Liver (tissue), 9 donors: ENCODE data around the gene LHPP. TPM values are rescaled to one million over a fixed set of nuclear protein-coding genes. Genes with fewer than 3 reads are reported as not detected.

Experiments used
- DNase-seq: peaks from one replicate; pipeline ENCODE4 v3.0.0-alpha.2; 2017; ENCODE audit warnings: low spot score
- H3K27ac ChIP-seq, 2 donors: one replicate each; pipeline ENCODE4 v1.7.0; 2013; ENCODE audit warnings: inconsistent platforms in 2 of 2, low read length in 2 of 2, control low read depth in 1 of 2, low read depth in 1 of 2, mild to moderate bottlenecking in 1 of 2
- H3K27me3 ChIP-seq, 4 donors: one replicate each; pipeline versions ENCODE4 v1.6.1 to v1.7.0; 2013; ENCODE audit warnings: low read length in 3 of 4, inconsistent platforms in 1 of 4, mild to moderate bottlenecking in 1 of 4, moderate library complexity in 1 of 4; ENCODE audit not compliant: control insufficient read depth in 4 of 4, insufficient read depth in 4 of 4
- H3K36me3 ChIP-seq, 4 donors: one replicate each; pipeline versions ENCODE4 v1.6.1 to v1.7.0; 2013; ENCODE audit warnings: low read length in 3 of 4, mild to moderate bottlenecking in 3 of 4, low read depth in 1 of 4, moderate library complexity in 1 of 4; ENCODE audit not compliant: control insufficient read depth in 4 of 4, insufficient read depth in 3 of 4
- H3K4me1 ChIP-seq, 4 donors: one replicate each; pipeline versions ENCODE4 v1.6.1 to v1.7.0; 2013; ENCODE audit warnings: low read length in 3 of 4, mild to moderate bottlenecking in 3 of 4, moderate library complexity in 1 of 4; ENCODE audit not compliant: control insufficient read depth in 4 of 4, insufficient read depth in 4 of 4
- H3K4me3 ChIP-seq, 3 donors: one replicate each; pipeline versions ENCODE4 v1.6.1 to v1.7.0; 2013; ENCODE audit warnings: low read length in 3 of 3, control low read depth in 1 of 3, low read depth in 1 of 3, mild to moderate bottlenecking in 1 of 3
- H3K9ac ChIP-seq, 2 donors: one replicate each; pipeline ENCODE4 v1.7.0; 2013; ENCODE audit warnings: low read length in 2 of 2, mild to moderate bottlenecking in 2 of 2, moderate library complexity in 2 of 2, control low read depth in 1 of 2, low read depth in 1 of 2
- H3K9me3 ChIP-seq, 4 donors: one replicate each; pipeline versions ENCODE4 v1.6.1 to v1.7.0; 2013; ENCODE audit warnings: low read length in 3 of 4; ENCODE audit not compliant: control insufficient read depth in 4 of 4
- ATF3 ChIP-seq: IDR thresholded peaks from 2 replicates; pipeline ENCODE4 v1.6.1; 2016; ENCODE audit warnings: antibody characterized with exemption
- CTCF ChIP-seq: fragments of 150-350 bp; IDR thresholded peaks from 2 replicates; pipeline ENCODE4 v1.5.1; 2017; ENCODE audit warnings: improper control_type of control experiment, low read depth, low read length; ENCODE audit not compliant: missing input control
- EGR1 ChIP-seq, 2 donors: IDR thresholded peaks; 2 replicates each; pipeline ENCODE4 v1.6.1; 2016 to 2018; ENCODE audit warnings: antibody characterized with exemption in 2 of 2, low read depth in 2 of 2
- FOXA1 ChIP-seq: IDR thresholded peaks from 2 replicates; pipeline ENCODE4 v1.6.1; 2016; ENCODE audit warnings: antibody characterized with exemption
- FOXA2 ChIP-seq: IDR thresholded peaks from 2 replicates; pipeline ENCODE4 v1.6.1; 2016; ENCODE audit warnings: antibody characterized with exemption
- GABPA ChIP-seq, 2 donors: IDR thresholded peaks in 1 of 2; conservative IDR thresholded peaks in 1 of 2; 2 replicates each; pipeline ENCODE4 v1.6.1; 2016; ENCODE audit warnings: antibody characterized with exemption in 2 of 2, mild to moderate bottlenecking in 1 of 2, moderate library complexity in 1 of 2
- HNF4A ChIP-seq, 2 donors: conservative IDR thresholded peaks; 2 replicates each; pipeline ENCODE4 v1.6.1; 2016; ENCODE audit warnings: antibody characterized with exemption in 2 of 2, mild to moderate bottlenecking in 2 of 2
- HNF4G ChIP-seq: IDR thresholded peaks from 2 replicates; pipeline ENCODE4 v1.6.1; 2016; ENCODE audit warnings: antibody characterized with exemption
- JUND ChIP-seq, 2 donors: IDR thresholded peaks; 2 replicates each; pipeline ENCODE4 v1.6.1; 2016; ENCODE audit warnings: antibody characterized with exemption in 2 of 2
- MAX ChIP-seq: IDR thresholded peaks from 2 replicates; pipeline ENCODE4 v1.6.1; 2016; ENCODE audit warnings: antibody characterized with exemption
- NR2F2 ChIP-seq: IDR thresholded peaks from 2 replicates; pipeline ENCODE4 v1.6.1; 2016; ENCODE audit warnings: antibody characterized with exemption
- RAD21 ChIP-seq, 2 donors: IDR thresholded peaks; 2 replicates each; pipeline ENCODE4 v1.6.1; 2016; ENCODE audit warnings: antibody characterized with exemption in 2 of 2, mild to moderate bottlenecking in 2 of 2
- REST ChIP-seq: IDR thresholded peaks from 2 replicates; pipeline ENCODE4 v1.6.1; 2016; ENCODE audit warnings: antibody characterized with exemption, mild to moderate bottlenecking
- RXRA ChIP-seq, 2 donors: IDR thresholded peaks; 2 replicates each; pipeline ENCODE4 v1.6.1; 2017 to 2018; ENCODE audit warnings: antibody characterized with exemption in 2 of 2, mild to moderate bottlenecking in 1 of 2
- SP1 ChIP-seq: IDR thresholded peaks from 2 replicates; pipeline ENCODE4 v1.6.1; 2018; ENCODE audit warnings: antibody characterized with exemption, mild to moderate bottlenecking
- TAF1 ChIP-seq: conservative IDR thresholded peaks from 2 replicates; pipeline ENCODE4 v1.6.1; 2016; ENCODE audit warnings: antibody characterized with exemption, mild to moderate bottlenecking
- YY1 ChIP-seq: IDR thresholded peaks from 2 replicates; pipeline ENCODE4 v1.6.1; 2016; ENCODE audit warnings: antibody characterized with exemption, mild to moderate bottlenecking
- ZBTB33 ChIP-seq: IDR thresholded peaks from 2 replicates; pipeline ENCODE4 v1.6.1; 2016; ENCODE audit warnings: antibody characterized with exemption
- WGBS: extraction: QIAGEN DNeasy Blood & Tissue Kit; methylation state at CpG from one replicate; pipeline ENCODE4 v1.1.7; 2013; 5-methylcytosine and 5-hydroxymethylcytosine counted together
- polyA plus RNA-seq, 2 donors: library from polyadenylated mRNA; stranded (reverse) in 1 of 2; unstranded in 1 of 2; fragments of 200-250 nt in 1 of 2; fragments of >200 nt in 1 of 2; fragmentation: Nextera tagmentation in 1 of 2; extraction: Ambion mirVana in 1 of 2; gene quantifications; one replicate each; pipeline versions ENCODE4 v1.2.1 to v1.2.3, GENCODE V29; 2013 to 2015
- total RNA-seq, 2 donors: library from RNA; depleted of rRNA; stranded (reverse); fragments of >200 nt; gene quantifications; one replicate each; pipeline ENCODE4 v1.2.3, GENCODE V29; 2014
- donor health status: healthy.
- donor health status: healthy.
- donor health status: healthy.
- donor health status: healthy.
- donor health status: healthy.

The LHPP gene
- total and polyA plus RNA-seq, 4 donors = 15.9 to 39.9 (median 26.2) TPM

- no peak for DNase-seq
- TF ChIP-seq SP1 (no peak), JUND (IDR thresholded peaks at IDR 0.05) (no peak), ZBTB33 (no peak), CTCF (no peak), RAD21 (IDR thresholded peaks at IDR 0.05) (no peak), HNF4A (conservative IDR thresholded peaks at IDR 0.05) (no peak), ATF3 (no peak)
- Histone ChIP-seq H3K4me1 (no peaks in the 10 kb centered on the region), H3K36me3 (no peaks in the 10 kb centered on the region), H3K9ac (no peak overlapping the region), H3K9me3 (no peaks in the 10 kb centered on the region), H3K27me3 (no peaks in the 10 kb centered on the region), H3K27ac (no peak overlapping the region), H3K4me3 (no peak overlapping the region)
- 61% methylated on average over 12 of the region's 12 CpGs for WGBS
Observed at GRCh38 chr10:124660404-124661125, 198.9 kb downstream of the LHPP start.

- no peaks in the 10 kb centered on the region for H3K9me3 ChIP-seq
- no peak overlapping the region for H3K4me3 ChIP-seq
- H3K9ac ChIP-seq = no peak overlapping the region
- 96% methylated on average over 9 of the region's 9 CpGs for WGBS
- H3K36me3 ChIP-seq = no peaks in the 10 kb centered on the region
- no peak overlapping the region for H3K27ac ChIP-seq
- no peaks in the 10 kb centered on the region for H3K4me1 ChIP-seq
- TF ChIP-seq FOXA1 = no peak
- TF ChIP-seq TAF1 = no peak
- TF ChIP-seq REST = no peak
- TF ChIP-seq MAX = no peak
- no peak for TF ChIP-seq FOXA2
- TF ChIP-seq RXRA (IDR thresholded peaks at IDR 0.05) = no peak
- no peak for TF ChIP-seq CTCF
- TF ChIP-seq HNF4A (conservative IDR thresholded peaks at IDR 0.05) = no peak
- no peak for TF ChIP-seq RAD21 (IDR thresholded peaks at IDR 0.05)
- TF ChIP-seq ZBTB33 = no peak
- no peak for TF ChIP-seq GABPA (IDR thresholded peaks at IDR 0.05 in 1 of 2, conservative IDR thresholded peaks at IDR 0.05 in 1 of 2)
- TF ChIP-seq EGR1 (IDR thresholded peaks at IDR 0.05; ENCODE audit: low read depth in 2 of 2) = no peak
- TF ChIP-seq HNF4G = no peak
- no peak for TF ChIP-seq YY1
- TF ChIP-seq ATF3 = no peak
- no peak for TF ChIP-seq JUND (IDR thresholded peaks at IDR 0.05)
- TF ChIP-seq SP1 = no peak
- TF ChIP-seq NR2F2 = no peak
- no peak for DNase-seq
- no peaks in the 10 kb centered on the region for H3K27me3 ChIP-seq
Observed at GRCh38 chr10:124661660-124662180, 200.1 kb downstream of the LHPP start.
